ENCODE measurements around the gene BANP.

DNA sequence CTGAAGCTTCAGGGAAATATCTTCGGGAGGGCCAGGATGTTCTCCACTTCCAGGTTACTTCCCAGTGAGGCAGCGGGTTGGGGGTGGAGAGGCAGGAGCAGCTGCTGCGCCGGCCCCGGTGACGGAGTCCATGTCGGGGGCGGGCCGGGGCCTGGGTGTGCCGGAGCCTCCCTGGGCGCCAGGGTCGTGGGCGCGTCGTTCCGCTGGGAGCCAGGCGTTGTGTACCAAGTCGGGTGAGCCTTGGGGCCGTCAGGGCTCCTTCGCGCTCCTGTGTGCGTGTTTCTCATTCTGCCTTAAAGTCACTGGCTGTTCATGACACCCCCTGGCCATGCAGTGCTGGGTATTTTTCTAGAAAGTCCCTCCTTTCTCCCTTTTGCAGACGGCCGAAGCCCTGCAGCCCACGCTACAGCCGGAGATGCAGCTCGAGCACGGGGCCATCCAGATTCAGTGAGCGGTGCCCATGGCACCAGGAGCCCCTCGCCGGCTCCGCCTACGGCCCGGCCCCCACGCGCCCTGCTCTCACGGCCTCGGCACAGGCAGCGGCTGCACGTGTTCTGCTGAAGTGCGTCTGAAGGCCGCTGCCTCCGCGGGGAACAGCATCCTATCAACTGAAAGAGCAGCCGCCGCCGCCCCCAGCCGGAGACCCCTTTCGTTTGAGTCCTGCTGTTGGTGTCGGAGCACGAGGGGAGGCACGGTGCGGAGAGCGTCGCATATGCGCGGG, 125.1 kb downstream of the BANP start:
- TF ChIP-seq, protein P1, sequence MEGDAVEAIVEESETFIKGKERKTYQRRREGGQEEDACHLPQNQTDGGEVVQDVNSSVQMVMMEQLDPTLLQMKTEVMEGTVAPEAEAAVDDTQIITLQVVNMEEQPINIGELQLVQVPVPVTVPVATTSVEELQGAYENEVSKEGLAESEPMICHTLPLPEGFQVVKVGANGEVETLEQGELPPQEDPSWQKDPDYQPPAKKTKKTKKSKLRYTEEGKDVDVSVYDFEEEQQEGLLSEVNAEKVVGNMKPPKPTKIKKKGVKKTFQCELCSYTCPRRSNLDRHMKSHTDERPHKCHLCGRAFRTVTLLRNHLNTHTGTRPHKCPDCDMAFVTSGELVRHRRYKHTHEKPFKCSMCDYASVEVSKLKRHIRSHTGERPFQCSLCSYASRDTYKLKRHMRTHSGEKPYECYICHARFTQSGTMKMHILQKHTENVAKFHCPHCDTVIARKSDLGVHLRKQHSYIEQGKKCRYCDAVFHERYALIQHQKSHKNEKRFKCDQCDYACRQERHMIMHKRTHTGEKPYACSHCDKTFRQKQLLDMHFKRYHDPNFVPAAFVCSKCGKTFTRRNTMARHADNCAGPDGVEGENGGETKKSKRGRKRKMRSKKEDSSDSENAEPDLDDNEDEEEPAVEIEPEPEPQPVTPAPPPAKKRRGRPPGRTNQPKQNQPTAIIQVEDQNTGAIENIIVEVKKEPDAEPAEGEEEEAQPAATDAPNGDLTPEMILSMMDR (IDR thresholded peaks at IDR 0.05; ENCODE audit: poor library complexity): no peak
- TF ChIP-seq EZH2phosphoT487 (IDR thresholded peaks at IDR 0.05; ENCODE audit: low read depth, severe bottlenecking, unreplicated experiment): no peak
